Choroid plexus epithelial cell (primary cell): ENCODE results near the gene MXI1.

Experiments used
- DNase-seq: peaks from one replicate; pipeline ENCODE4 v3.0.0-alpha.2; 2010; ENCODE audit warnings: low read depth
- H3K4me3 ChIP-seq: 2 replicates; pipeline ENCODE4 v1.5.1; 2011; ENCODE audit warnings: low read depth, mild to moderate bottlenecking, control low read depth, low read length, moderate library complexity
- CTCF ChIP-seq: conservative IDR thresholded peaks from 2 replicates; pipeline ENCODE4 v1.5.1; 2011; ENCODE audit warnings: low read depth, mild to moderate bottlenecking, control low read depth, inconsistent platforms, low read length, moderate library complexity

The MXI1 gene

GRCh38 chr10:110209926-110210673 lies 2.7 kb downstream of the MXI1 start:
- no peak for TF ChIP-seq CTCF
- peak; percentile 40 for DNase-seq
- H3K4me3 ChIP-seq = peak overlapping the region; percentile 66

GRCh38 chr10:110210674-110211464 lies 3.5 kb downstream of the MXI1 start:
- DNase-seq = peak; percentile 99
- H3K4me3 ChIP-seq = peak overlapping the region; percentile 66
- TF ChIP-seq CTCF = no peak

- H3K4me3 ChIP-seq = peak overlapping the region; percentile 62
- no peak for TF ChIP-seq CTCF
- DNase-seq = no peak
Measured at GRCh38 chr10:110211465-110211843, 4.0 kb downstream of the MXI1 start.

GRCh38 chr10:110212119-110213006 lies 5.0 kb downstream of the MXI1 start:
- no peak overlapping the region for H3K4me3 ChIP-seq
- no peak for DNase-seq
- TF ChIP-seq CTCF = no peak

GRCh38 chr10:110214371-110214826 lies 7.0 kb downstream of the MXI1 start:
- TF ChIP-seq CTCF = no peak
- no peak for DNase-seq
- no peak overlapping the region for H3K4me3 ChIP-seq

- DNase-seq = no peak
- TF ChIP-seq CTCF = no peak
- no peak overlapping the region for H3K4me3 ChIP-seq
Measured at GRCh38 chr10:110215286-110216170, 8.1 kb downstream of the MXI1 start.
